Fibroblast of lung (primary cell): ENCODE data around the gene RTL10. TPM values are rescaled to one million over a fixed set of nuclear protein-coding genes. Genes with fewer than 3 reads are reported as not detected.

Source experiments
- DNase-seq, 2 donors: peaks; one replicate each; pipeline versions ENCODE4 v3.0.0 to v3.0.0-alpha.2; 2010; ENCODE audit warnings: low read depth in 2 of 2
- H2AFZ ChIP-seq: 2 replicates; pipeline ENCODE4 v1.5.1; 2012; ENCODE audit warnings: low read length, control low read depth, inconsistent platforms
- H3K27ac ChIP-seq: 2 replicates; pipeline ENCODE4 v1.5.1; 2011; ENCODE audit warnings: low read length, control low read depth; ENCODE audit not compliant: insufficient read depth
- H3K27me3 ChIP-seq: 2 replicates; pipeline ENCODE4 v1.5.1; 2011; ENCODE audit warnings: mild to moderate bottlenecking, low read length; ENCODE audit not compliant: control insufficient read depth, insufficient read depth
- H3K36me3 ChIP-seq: 2 replicates; pipeline ENCODE4 v1.5.1; 2011; ENCODE audit warnings: low read length; ENCODE audit not compliant: control insufficient read depth, insufficient read depth
- H3K4me1 ChIP-seq: 2 replicates; pipeline ENCODE4 v1.5.1; 2011; ENCODE audit warnings: low read length; ENCODE audit not compliant: control insufficient read depth, insufficient read depth; ENCODE audit errors: extremely low read depth
- H3K4me2 ChIP-seq: 2 replicates; pipeline ENCODE4 v1.5.1; 2011; ENCODE audit warnings: low read length, control low read depth; ENCODE audit not compliant: insufficient read depth; ENCODE audit errors: extremely low read depth
- H3K4me3 ChIP-seq, 4 experiments: fragments of 200-600 bp in 1 of 4; sonication (generic) in 1 of 4; replicated peaks in 1 of 4; 2 replicates each; pipeline ENCODE4 v1.5.1; 2011 to 2016; ENCODE audit warnings: low read length in 4 of 4, low read depth in 3 of 4, mild to moderate bottlenecking in 3 of 4, control low read depth in 2 of 4, inconsistent platforms in 1 of 4, mixed read lengths in 1 of 4; ENCODE audit not compliant: insufficient read depth in 1 of 4; ENCODE audit errors: control extremely low read depth in 1 of 4
- H3K79me2 ChIP-seq: 2 replicates; pipeline ENCODE4 v1.5.1; 2012; ENCODE audit warnings: mild to moderate bottlenecking, low read length, inconsistent platforms; ENCODE audit not compliant: control insufficient read depth, insufficient read depth
- H3K9ac ChIP-seq: 2 replicates; pipeline ENCODE4 v1.5.1; 2011; ENCODE audit warnings: mild to moderate bottlenecking, low read length, control low read depth; ENCODE audit not compliant: insufficient read depth
- H3K9me3 ChIP-seq: 2 replicates; pipeline ENCODE4 v1.5.1; 2012; ENCODE audit warnings: low read depth, low read length; ENCODE audit not compliant: control insufficient read depth, insufficient read depth
- H4K20me1 ChIP-seq: 2 replicates; pipeline ENCODE4 v1.5.1; 2011; ENCODE audit warnings: low read length; ENCODE audit not compliant: control insufficient read depth, insufficient read depth; ENCODE audit errors: extremely low read depth
- CTCF ChIP-seq, 2 donors: IDR thresholded peaks in 1 of 2; conservative IDR thresholded peaks in 1 of 2; 1 replicate in 1 of 2; 2 replicates in 1 of 2; pipeline ENCODE4 v1.5.1; 2011 to 2012; ENCODE audit warnings: low read length in 2 of 2, control low read depth in 1 of 2, inconsistent platforms in 1 of 2, low read depth in 1 of 2, mild to moderate bottlenecking in 1 of 2
- EZH2 ChIP-seq: IDR thresholded peaks from 2 replicates; pipeline ENCODE4 v1.5.1; 2012; ENCODE audit warnings: low read length, control low read depth, mild to moderate bottlenecking; ENCODE audit errors: missing control alignments
- polyA plus RNA-seq, 2 donors: library from polyadenylated mRNA; depleted of rRNA in 1 of 2; stranded (reverse) in 1 of 2; unstranded in 1 of 2; fragments of >200 nt; gene quantifications; 2 replicates each; pipeline ENCODE4 v1.2.1, GENCODE V29; 2011 to 2012; ENCODE audit warnings: missing spikeins in 1 of 2
- total RNA-seq: library from RNA; depleted of rRNA; stranded (reverse); fragments of >200 nt; gene quantifications from 2 replicates; pipeline ENCODE4 v1.2.1, GENCODE V29; 2014

The RTL10 gene
- total and polyA plus RNA-seq, 2 donors (not counting 1 experiment from before 2014, with no cell fraction given), result 6.5 to 7.3 TPM

DNA sequence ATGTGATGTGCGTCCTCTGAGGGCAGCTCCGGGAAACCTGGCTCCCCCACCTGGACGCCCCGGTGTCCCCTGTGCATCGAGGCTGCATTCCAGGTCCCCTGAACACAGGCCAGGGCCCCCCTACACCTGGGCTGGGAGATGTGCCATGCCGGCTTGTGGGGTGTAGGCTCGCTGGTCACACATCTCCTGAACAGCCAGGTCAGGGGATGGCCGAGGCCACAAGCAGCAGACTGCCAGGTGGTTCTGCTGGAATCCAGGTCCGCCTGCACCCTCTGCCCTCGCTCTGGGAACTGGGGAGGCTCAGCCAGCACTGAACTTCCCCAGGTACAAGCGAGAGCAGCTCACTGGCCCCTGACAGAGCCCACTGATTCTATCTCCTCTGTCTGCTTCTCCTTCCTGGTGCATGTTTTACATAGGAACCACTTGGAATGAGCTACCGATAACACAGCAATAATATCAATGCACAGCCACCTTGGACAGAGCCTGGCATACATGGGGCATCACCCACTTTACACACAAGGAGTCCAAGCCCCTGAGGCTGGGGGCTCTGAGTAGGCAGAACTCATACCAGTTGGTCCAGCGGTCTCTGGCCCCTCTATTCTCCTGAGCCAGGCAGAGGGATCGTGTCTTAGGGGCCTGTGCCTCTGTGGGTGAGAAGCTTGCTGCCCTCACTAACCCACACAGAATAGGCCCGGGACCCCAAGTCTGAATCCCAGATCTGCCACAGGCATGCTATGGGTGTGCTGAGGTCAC is 47.3 kb downstream of the RTL10 start:
- H3K9me3 ChIP-seq, result no peaks in the 10 kb centered on the region
- H2AFZ ChIP-seq, result no peak overlapping the region
- no peak overlapping the region for H3K4me2 ChIP-seq
- no peaks in the 10 kb centered on the region for H3K27me3 ChIP-seq
- no peak for TF ChIP-seq CTCF (conservative IDR thresholded peaks at IDR 0.05 in 1 of 2, IDR thresholded peaks at IDR 0.05 in 1 of 2; ENCODE audit: low read depth in 1 of 2, low read length in 2 of 2)
- no peak for TF ChIP-seq EZH2
- no peaks in the 10 kb centered on the region for H4K20me1 ChIP-seq
- H3K9ac ChIP-seq, result no peak overlapping the region
- H3K4me1 ChIP-seq, result no peaks in the 10 kb centered on the region
- H3K79me2 ChIP-seq, result no peaks in the 10 kb centered on the region
- no peak for DNase-seq
- no peak overlapping the region for H3K27ac ChIP-seq
- H3K4me3 ChIP-seq, result no peak overlapping the region
- H3K36me3 ChIP-seq, result no peaks in the 10 kb centered on the region

- Histone ChIP-seq H3K27ac (no peak overlapping the region), H3K36me3 (no peaks in the 10 kb centered on the region), H3K79me2 (no peaks in the 10 kb centered on the region), H3K4me3 (no peak overlapping the region), H3K27me3 (no peaks in the 10 kb centered on the region), H3K9me3 (no peaks in the 10 kb centered on the region), H3K4me1 (no peaks in the 10 kb centered on the region), H2AFZ (no peak overlapping the region), H3K4me2 (no peak overlapping the region), H3K9ac (no peak overlapping the region), H4K20me1 (no peaks in the 10 kb centered on the region)
- DNase-seq, result peak; percentile 19 to 38
- TF ChIP-seq CTCF (conservative IDR thresholded peaks at IDR 0.05 in 1 of 2, IDR thresholded peaks at IDR 0.05 in 1 of 2; ENCODE audit: low read depth in 1 of 2, low read length in 2 of 2), result no peak
- TF ChIP-seq EZH2, result no peak
Measured at GRCh38 chr22:19806213-19807160, 48.2 kb downstream of the RTL10 start.

- H3K36me3 ChIP-seq, result no peaks in the 10 kb centered on the region
- no peak overlapping the region for H3K9ac ChIP-seq
- H3K4me2 ChIP-seq, result no peak overlapping the region
- TF ChIP-seq CTCF (conservative IDR thresholded peaks at IDR 0.05 in 1 of 2, IDR thresholded peaks at IDR 0.05 in 1 of 2; ENCODE audit: low read depth in 1 of 2, low read length in 2 of 2) (no peak), EZH2 (no peak)
- no peak for DNase-seq
- no peaks in the 10 kb centered on the region for H3K79me2 ChIP-seq
- no peaks in the 10 kb centered on the region for H4K20me1 ChIP-seq
- no peaks in the 10 kb centered on the region for H3K4me1 ChIP-seq
- H3K27me3 ChIP-seq, result no peaks in the 10 kb centered on the region
- H2AFZ ChIP-seq, result no peak overlapping the region
- no peak overlapping the region for H3K4me3 ChIP-seq
- H3K27ac ChIP-seq, result no peak overlapping the region
- H3K9me3 ChIP-seq, result no peaks in the 10 kb centered on the region
Measured at GRCh38 chr22:19805821-19806212, 48.9 kb downstream of the RTL10 start.
